Fibroblast of lung (primary cell): ENCODE measurements around the gene STAM.

Experiments used
- CTCF ChIP-seq, 2 donors: IDR thresholded peaks in 1 of 2; conservative IDR thresholded peaks in 1 of 2; 1 replicate in 1 of 2; 2 replicates in 1 of 2; pipeline ENCODE4 v1.5.1; 2011 to 2012; ENCODE audit warnings: low read length in 2 of 2, control low read depth in 1 of 2, inconsistent platforms in 1 of 2, low read depth in 1 of 2, mild to moderate bottlenecking in 1 of 2
- EZH2 ChIP-seq: IDR thresholded peaks from 2 replicates; pipeline ENCODE4 v1.5.1; 2012; ENCODE audit warnings: low read length, control low read depth, mild to moderate bottlenecking; ENCODE audit errors: missing control alignments

DNA sequence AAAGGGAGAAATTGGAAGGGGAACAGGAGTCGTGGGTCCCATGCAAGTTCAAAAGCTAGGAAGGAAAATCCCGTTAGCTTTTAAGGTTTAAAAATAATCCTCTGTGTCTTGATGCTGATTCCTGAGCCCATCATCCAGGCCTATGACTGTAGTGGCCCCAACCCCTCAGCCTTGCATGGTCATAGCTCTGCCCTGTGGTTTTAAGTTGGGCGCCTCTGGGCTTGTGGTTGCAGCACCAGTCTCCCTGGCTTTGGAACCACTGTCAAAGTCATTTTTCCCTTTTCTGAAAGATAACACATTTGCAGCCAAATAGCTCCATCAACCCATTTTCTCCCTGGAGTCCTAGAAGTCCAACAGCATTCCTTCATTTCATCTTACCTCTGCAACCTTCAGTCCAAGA lies 121.7 kb downstream of the STAM start:
- TF ChIP-seq CTCF (conservative IDR thresholded peaks at IDR 0.05 in 1 of 2, IDR thresholded peaks at IDR 0.05 in 1 of 2; ENCODE audit: low read depth in 1 of 2, low read length in 2 of 2) = no peak
- TF ChIP-seq EZH2 = no peak
